Dedifferentiated amniotic fluid mesenchymal stem cell (primary cell): ENCODE measurements around the gene MACROD2.

Experiments used
- DNase-seq: peaks from one replicate; pipeline ENCODE4 v3.0.0-alpha.2; 2016; ENCODE audit errors: extremely low spot score

Gene MACROD2

GRCh38 chr20:14525426-14525825 lies 530.1 kb downstream of the MACROD2 start:
- no peak for DNase-seq

GRCh38 chr20:14526891-14527290 lies 531.6 kb downstream of the MACROD2 start:
- DNase-seq: no peak

- no peak for DNase-seq
These were observed 536.5 kb downstream of the MACROD2 start for GRCh38 chr20:14531786-14532185.

GRCh38 chr20:14536738-14537137 lies 541.4 kb downstream of the MACROD2 start:
- DNase-seq: no peak

- DNase-seq: no peak
These were observed 543.1 kb downstream of the MACROD2 start for GRCh38 chr20:14538433-14538832.

GRCh38 chr20:14543040-14543439 lies 547.7 kb downstream of the MACROD2 start:
- no peak for DNase-seq

GRCh38 chr20:14544688-14545087 lies 549.4 kb downstream of the MACROD2 start:
- no peak for DNase-seq

GRCh38 chr20:14550655-14551054 lies 555.3 kb downstream of the MACROD2 start:
- no peak for DNase-seq

GRCh38 chr20:14553774-14554534 lies 558.6 kb downstream of the MACROD2 start:
- no peak for DNase-seq

- DNase-seq: no peak
These were observed 560.4 kb downstream of the MACROD2 start for GRCh38 chr20:14555676-14556075.

- DNase-seq: no peak
These were observed 560.9 kb downstream of the MACROD2 start for GRCh38 chr20:14556206-14556605.

GRCh38 chr20:14559612-14560011 lies 564.3 kb downstream of the MACROD2 start:
- no peak for DNase-seq

- peak; percentile 90 for DNase-seq
These were observed 566.5 kb downstream of the MACROD2 start for GRCh38 chr20:14561741-14562221.

GRCh38 chr20:14562981-14563380 lies 567.7 kb downstream of the MACROD2 start:
- DNase-seq: no peak

- DNase-seq: peak; percentile 74
These were observed 571.2 kb downstream of the MACROD2 start for GRCh38 chr20:14566505-14566904.

GRCh38 chr20:14568225-14568624 lies 572.9 kb downstream of the MACROD2 start:
- DNase-seq: peak; percentile 39

GRCh38 chr20:14568701-14569100 lies 573.4 kb downstream of the MACROD2 start:
- peak; percentile 32 for DNase-seq

GRCh38 chr20:14569641-14570040 lies 574.3 kb downstream of the MACROD2 start:
- peak; percentile 60 for DNase-seq

GRCh38 chr20:14570811-14571210 lies 575.5 kb downstream of the MACROD2 start:
- DNase-seq: peak; percentile 22

GRCh38 chr20:14573676-14574075 lies 578.4 kb downstream of the MACROD2 start:
- no peak for DNase-seq

GRCh38 chr20:14576196-14576877 lies 581.0 kb downstream of the MACROD2 start:
- no peak for DNase-seq

GRCh38 chr20:14580418-14581074 lies 585.2 kb downstream of the MACROD2 start:
- no peak for DNase-seq

GRCh38 chr20:14581731-14582130 lies 586.4 kb downstream of the MACROD2 start:
- DNase-seq: no peak
